ENCODE results near the gene CEP89.

GRCh38 chr19:32870981-32871451 lies 100.7 kb downstream of the CEP89 start:
- TF ChIP-seq EZH2phosphoT487 (IDR thresholded peaks at IDR 0.05; ENCODE audit: borderline replicate concordance) (no peak), CTCF (IDR thresholded peaks at IDR 0.05 in 2 of 3, conservative IDR thresholded peaks at IDR 0.05 in 1 of 3; ENCODE audit: borderline replicate concordance in 1 of 3, insufficient read depth in 1 of 3, low read depth in 2 of 3, low read length in 2 of 3) (no peak), ZNF274 (IDR thresholded peaks at IDR 0.05; ENCODE audit: low read depth, low read length) (no peak), ZBTB33 (IDR thresholded peaks at IDR 0.05; ENCODE audit: extremely low read depth, insufficient replicate concordance, low read length) (no peak), JUND (IDR thresholded peaks at IDR 0.05) (no peak), EZH2 (IDR thresholded peaks at IDR 0.05) (no peak), RAD21 (IDR thresholded peaks at IDR 0.05; ENCODE audit: low read depth) (no peak)

Data from HCT116 (cell line).